ENCODE results near the gene CA6.

DNA sequence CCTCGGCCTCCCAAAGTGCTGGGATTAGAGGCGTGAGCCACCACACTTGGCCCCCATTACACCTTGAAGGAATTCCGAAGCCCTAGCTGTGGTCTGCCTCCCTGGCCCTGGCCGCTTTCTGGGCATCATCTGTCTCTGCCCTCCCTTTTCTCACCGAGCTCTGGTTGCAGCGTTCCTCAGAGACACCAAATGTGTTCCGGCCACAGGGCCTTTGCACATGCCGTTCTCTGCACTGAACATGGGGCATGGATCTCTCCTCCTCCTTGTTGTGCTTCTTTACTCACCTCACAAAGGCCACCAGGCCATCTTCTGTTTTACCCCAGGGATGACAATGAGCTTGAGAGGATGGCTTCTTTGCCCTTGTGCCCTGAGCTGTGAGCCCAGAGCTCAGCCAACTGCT is 39.3 kb downstream of the CA6 start:
- TF ChIP-seq, protein P1, sequence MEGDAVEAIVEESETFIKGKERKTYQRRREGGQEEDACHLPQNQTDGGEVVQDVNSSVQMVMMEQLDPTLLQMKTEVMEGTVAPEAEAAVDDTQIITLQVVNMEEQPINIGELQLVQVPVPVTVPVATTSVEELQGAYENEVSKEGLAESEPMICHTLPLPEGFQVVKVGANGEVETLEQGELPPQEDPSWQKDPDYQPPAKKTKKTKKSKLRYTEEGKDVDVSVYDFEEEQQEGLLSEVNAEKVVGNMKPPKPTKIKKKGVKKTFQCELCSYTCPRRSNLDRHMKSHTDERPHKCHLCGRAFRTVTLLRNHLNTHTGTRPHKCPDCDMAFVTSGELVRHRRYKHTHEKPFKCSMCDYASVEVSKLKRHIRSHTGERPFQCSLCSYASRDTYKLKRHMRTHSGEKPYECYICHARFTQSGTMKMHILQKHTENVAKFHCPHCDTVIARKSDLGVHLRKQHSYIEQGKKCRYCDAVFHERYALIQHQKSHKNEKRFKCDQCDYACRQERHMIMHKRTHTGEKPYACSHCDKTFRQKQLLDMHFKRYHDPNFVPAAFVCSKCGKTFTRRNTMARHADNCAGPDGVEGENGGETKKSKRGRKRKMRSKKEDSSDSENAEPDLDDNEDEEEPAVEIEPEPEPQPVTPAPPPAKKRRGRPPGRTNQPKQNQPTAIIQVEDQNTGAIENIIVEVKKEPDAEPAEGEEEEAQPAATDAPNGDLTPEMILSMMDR (IDR thresholded peaks at IDR 0.05), result no peak
- no peak for TF ChIP-seq POLR2AphosphoS5 (IDR thresholded peaks at IDR 0.05; ENCODE audit: low read depth, low read length)
- TF ChIP-seq, protein P2, sequence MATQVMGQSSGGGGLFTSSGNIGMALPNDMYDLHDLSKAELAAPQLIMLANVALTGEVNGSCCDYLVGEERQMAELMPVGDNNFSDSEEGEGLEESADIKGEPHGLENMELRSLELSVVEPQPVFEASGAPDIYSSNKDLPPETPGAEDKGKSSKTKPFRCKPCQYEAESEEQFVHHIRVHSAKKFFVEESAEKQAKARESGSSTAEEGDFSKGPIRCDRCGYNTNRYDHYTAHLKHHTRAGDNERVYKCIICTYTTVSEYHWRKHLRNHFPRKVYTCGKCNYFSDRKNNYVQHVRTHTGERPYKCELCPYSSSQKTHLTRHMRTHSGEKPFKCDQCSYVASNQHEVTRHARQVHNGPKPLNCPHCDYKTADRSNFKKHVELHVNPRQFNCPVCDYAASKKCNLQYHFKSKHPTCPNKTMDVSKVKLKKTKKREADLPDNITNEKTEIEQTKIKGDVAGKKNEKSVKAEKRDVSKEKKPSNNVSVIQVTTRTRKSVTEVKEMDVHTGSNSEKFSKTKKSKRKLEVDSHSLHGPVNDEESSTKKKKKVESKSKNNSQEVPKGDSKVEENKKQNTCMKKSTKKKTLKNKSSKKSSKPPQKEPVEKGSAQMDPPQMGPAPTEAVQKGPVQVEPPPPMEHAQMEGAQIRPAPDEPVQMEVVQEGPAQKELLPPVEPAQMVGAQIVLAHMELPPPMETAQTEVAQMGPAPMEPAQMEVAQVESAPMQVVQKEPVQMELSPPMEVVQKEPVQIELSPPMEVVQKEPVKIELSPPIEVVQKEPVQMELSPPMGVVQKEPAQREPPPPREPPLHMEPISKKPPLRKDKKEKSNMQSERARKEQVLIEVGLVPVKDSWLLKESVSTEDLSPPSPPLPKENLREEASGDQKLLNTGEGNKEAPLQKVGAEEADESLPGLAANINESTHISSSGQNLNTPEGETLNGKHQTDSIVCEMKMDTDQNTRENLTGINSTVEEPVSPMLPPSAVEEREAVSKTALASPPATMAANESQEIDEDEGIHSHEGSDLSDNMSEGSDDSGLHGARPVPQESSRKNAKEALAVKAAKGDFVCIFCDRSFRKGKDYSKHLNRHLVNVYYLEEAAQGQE (IDR thresholded peaks at IDR 0.05; ENCODE audit: insufficient read depth in 1 of 2, low read depth in 2 of 2, low read length in 1 of 2), result no peak
- no peak for TF ChIP-seq TCF7L2 (IDR thresholded peaks at IDR 0.05; ENCODE audit: low read depth, low read length)
- no peak for TF ChIP-seq SIN3A (IDR thresholded peaks at IDR 0.05; ENCODE audit: borderline replicate concordance, insufficient read depth, low read depth, low read length)
